CD4-positive, alpha-beta T cell treated with Interleukin-17A for 4 hours (primary cell): ENCODE measurements around the gene BPTF.
"Not testable (repeated sequence)": the region's sequence is repeated elsewhere in the genome, so short reads cannot be mapped to it uniquely, and the experiment has no call there.

Experiments
- DNase-seq: peaks from one replicate; pipeline ENCODE4 v3.0.0-alpha.2; 2020; ENCODE audit warnings: mixed read lengths

Gene BPTF, protein sequence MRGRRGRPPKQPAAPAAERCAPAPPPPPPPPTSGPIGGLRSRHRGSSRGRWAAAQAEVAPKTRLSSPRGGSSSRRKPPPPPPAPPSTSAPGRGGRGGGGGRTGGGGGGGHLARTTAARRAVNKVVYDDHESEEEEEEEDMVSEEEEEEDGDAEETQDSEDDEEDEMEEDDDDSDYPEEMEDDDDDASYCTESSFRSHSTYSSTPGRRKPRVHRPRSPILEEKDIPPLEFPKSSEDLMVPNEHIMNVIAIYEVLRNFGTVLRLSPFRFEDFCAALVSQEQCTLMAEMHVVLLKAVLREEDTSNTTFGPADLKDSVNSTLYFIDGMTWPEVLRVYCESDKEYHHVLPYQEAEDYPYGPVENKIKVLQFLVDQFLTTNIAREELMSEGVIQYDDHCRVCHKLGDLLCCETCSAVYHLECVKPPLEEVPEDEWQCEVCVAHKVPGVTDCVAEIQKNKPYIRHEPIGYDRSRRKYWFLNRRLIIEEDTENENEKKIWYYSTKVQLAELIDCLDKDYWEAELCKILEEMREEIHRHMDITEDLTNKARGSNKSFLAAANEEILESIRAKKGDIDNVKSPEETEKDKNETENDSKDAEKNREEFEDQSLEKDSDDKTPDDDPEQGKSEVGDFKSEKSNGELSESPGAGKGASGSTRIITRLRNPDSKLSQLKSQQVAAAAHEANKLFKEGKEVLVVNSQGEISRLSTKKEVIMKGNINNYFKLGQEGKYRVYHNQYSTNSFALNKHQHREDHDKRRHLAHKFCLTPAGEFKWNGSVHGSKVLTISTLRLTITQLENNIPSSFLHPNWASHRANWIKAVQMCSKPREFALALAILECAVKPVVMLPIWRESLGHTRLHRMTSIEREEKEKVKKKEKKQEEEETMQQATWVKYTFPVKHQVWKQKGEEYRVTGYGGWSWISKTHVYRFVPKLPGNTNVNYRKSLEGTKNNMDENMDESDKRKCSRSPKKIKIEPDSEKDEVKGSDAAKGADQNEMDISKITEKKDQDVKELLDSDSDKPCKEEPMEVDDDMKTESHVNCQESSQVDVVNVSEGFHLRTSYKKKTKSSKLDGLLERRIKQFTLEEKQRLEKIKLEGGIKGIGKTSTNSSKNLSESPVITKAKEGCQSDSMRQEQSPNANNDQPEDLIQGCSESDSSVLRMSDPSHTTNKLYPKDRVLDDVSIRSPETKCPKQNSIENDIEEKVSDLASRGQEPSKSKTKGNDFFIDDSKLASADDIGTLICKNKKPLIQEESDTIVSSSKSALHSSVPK (N-terminal part only)

DNA sequence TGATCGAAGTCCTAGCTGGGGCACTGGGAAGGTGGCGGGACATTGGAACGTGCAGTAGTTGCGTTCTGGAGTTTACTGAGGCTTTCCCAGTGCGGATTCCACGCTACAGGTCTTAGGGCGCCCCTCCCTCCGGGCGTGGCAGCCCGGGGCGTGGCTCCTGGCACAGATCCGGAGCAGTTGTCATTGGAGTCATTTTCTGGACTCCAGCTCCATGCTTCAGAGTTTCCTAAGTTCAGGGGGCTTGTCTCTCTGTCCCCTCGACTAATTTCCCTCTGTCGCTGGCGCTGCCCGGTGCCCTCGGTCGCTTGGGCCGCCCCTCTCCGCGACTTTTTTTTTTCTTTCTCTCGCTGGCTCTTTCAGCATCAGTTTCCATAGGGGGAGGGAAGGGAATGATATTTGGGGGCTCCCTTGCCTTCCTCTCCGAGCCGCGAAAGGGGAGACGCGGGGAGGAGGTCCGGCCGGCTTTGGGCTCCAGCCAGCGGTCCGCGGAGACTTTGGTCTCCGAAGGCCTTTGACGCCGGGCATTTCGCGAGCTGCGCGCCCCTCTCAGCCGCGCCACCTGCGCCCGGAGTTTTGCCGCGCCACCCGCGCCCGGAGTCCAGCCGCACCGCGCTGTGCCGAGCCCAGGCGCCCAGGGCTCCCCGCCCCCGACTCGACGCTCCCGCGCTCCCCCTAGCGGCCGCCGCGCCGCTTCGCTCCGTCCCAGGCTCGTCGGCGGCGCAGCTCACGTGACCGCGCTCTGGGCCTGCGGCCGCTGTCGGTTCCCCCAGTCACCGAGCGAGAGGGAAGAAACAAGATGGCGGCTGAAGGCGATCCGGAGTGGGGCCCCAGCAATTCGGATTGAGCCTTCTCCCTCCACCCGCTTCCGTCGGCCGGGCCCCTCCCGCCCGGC lies at the start of gene BPTF:
Gene BPTF, plus strand, starts transcription at position 769 of the 892 bp plus-strand sequence. CDS start 222 bp downstream, outside the sequence.
- DNase-seq, result peak; percentile 93

- peak; percentile 48 for DNase-seq
Measured at GRCh38 chr17:67779098-67779672, 46.1 kb upstream of the BPTF start.

DNA sequence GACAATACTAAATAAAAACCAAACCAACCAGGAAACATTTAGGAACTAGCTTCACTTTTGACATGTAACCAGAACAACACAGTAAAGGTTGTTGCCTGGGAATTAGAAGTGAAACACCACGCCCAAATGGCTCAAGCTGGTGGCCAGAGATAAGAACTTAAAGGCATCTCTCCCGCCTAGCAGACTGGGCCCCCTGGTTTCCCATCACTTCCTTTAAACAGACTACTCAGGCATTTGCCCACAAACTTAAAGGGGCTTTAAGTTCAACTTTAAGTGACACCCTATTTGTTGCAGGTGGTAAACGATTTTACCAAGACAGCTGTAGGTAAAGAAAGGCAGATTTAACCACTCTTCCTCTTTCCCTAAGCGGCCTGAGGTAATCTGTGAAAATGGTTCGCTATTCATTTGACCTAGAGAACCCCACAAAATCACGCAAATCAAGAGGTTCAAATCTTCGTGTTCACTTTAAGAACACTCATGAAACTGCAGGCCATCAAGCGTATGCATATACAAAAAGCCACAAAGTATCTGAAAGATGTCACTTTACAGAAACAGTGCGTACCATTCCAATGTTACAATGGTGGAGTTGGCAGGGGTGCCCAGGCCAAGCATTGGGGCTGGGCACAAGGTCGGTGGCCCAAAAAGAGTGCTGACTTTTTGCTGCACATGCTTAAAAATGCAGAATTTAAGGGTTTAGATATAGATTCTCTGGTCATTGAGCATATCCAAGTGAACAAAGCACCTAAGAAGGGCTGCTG lies 40.8 kb upstream of the BPTF start:
- no peak for DNase-seq

- no peak for DNase-seq
Measured at GRCh38 chr17:67785122-67785477, 40.2 kb upstream of the BPTF start.

DNA sequence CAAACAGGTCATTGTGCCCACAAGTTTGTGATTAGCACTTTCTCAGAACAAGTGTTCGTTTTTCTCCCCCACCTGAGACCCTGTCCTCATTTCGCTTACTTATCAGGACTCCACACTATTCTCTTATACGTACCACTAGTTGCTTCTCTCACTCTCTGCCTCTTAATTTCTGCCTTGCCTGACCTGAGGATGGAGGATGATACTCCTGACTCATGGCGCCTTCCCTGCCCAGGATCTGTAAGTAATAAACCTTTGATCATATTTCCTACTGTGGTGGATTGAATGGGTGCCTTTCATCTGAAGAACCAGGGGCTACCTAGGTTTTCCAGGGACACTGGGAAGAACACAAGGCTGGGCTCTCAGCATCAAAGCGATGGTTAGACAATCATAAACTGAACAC lies 39.8 kb upstream of the BPTF start:
- no peak for DNase-seq

- DNase-seq, result peak; percentile 63
Measured at GRCh38 chr17:67800495-67800928, 24.8 kb upstream of the BPTF start.

GRCh38 chr17:67801626-67802175 lies 23.6 kb upstream of the BPTF start:
- no peak for DNase-seq

DNA sequence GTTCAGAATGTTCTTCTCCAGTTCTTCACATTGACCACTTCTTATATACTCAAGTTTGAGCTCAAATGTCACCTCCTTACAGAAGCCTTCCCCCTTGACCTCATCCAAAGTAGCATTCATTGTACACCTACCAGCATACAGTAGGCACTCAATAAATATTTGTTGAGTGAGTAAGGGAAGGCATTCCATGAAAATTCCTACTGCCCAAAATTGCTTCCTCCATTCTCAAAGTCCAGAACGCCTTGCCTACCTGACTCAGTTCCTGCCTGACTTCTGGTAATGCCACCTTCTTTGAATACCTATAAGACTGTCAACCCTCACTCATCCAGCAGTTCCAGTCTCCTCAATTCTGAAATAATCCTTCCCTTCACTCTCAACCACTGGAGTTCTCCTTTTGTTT lies 14.8 kb upstream of the BPTF start:
- no peak for DNase-seq

GRCh38 chr17:67812380-67812779 lies 12.9 kb upstream of the BPTF start:
- not testable (repeated sequence) for DNase-seq

GRCh38 chr17:67813803-67814180 lies 11.5 kb upstream of the BPTF start:
- DNase-seq, result no peak

GRCh38 chr17:67818110-67819002 lies 6.9 kb upstream of the BPTF start:
- no peak for DNase-seq

DNA sequence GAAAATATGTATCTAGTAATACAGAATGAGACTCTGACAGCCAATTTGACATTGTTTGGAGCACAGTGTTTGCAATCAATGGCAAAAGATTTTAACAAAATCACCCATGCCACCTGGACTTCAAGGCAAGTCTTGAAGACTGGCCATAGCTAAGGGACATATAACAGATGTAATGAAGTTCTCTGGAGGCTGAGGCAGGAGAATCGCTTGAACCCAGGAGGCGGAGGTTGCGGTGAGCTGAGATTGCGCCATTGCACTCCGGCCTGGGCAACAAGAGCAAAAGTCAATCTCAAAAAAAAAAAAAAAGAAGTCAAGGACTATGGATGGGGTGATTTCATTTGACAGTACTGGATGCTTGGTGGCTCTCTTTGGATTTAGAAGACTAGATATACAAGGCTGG lies 5.6 kb upstream of the BPTF start:
- no peak for DNase-seq

DNA sequence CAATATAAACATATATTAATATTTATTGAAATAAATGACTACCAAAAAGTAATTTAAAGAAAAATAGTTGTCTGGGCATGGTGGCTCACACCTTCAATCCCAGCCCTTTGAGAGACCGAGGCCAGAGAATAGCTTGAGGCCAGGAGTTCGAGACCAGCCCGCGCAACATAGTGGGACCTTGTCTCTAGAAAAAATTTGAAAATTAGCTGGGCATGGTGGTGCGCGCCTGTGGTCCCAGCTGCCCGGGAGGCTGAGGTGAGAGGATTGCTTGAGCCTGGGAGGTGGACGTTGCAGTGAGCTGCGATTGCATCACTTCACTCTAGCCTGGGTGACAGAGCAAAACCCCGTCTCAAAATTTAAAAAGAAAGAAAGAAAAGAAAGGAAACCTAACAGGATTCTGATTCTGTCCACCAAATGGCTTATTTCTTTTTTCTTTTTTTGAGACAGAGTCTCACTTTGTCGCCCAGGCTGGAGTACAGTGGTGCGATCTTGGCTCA lies 3.4 kb upstream of the BPTF start:
- no peak for DNase-seq

DNA sequence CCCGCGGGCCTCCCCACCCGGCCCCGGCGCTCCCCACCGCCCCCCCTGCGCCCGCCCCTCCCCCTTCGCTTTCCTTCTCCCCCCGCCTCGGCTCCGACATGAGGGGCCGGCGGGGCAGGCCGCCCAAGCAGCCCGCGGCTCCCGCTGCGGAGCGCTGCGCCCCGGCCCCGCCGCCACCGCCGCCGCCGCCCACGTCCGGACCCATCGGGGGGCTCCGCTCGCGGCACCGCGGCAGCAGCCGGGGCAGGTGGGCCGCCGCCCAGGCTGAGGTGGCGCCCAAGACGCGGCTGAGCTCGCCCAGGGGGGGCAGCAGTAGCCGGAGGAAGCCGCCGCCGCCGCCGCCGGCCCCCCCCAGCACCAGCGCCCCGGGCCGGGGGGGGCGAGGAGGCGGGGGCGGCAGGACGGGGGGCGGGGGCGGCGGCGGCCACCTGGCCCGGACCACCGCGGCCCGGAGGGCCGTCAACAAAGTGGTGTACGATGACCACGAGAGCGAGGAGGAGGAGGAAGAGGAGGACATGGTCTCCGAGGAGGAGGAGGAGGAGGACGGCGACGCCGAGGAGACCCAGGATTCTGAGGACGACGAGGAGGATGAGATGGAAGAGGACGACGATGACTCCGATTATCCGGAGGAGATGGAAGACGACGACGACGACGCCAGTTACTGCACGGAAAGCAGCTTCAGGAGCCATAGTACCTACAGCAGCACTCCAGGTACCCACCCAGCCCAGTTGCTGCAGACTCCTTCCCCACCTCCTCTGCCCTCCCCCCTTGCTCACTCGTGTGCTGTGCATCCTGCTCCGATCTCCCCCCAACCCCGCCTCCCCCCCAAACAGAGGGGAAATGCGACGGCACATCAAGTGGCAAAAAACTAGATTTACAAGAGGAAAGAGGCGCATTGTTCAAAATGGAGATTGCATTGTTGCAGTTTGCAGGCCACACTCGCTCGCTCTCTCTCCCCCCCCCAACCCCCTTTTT lies 611 bp downstream of the BPTF start:
- peak; percentile 62 for DNase-seq

GRCh38 chr17:67829331-67829730 lies 4.0 kb downstream of the BPTF start:
- peak; percentile 71 for DNase-seq

DNA sequence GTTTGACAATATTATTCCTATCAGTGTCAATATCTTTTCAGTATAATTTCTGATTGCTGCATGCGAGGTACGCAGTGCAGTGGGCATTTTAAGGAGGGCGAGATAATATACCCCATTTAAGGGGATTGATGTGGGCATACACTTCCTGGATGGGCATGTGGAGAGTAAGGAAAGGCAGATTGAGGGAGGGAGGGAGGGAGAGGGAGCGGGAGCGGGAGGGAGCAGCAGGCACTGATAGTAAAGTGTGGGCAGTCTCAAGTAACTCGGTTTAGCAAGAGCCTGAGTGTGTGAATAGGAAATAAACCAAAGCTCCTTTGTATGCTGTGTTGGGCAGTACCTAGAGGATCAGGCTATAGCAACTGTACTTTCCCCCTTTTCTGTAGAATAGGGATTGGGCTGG lies 5.1 kb downstream of the BPTF start:
- DNase-seq, result no peak

- DNase-seq, result no peak
Measured at GRCh38 chr17:67831268-67831667, 6.0 kb downstream of the BPTF start.

- DNase-seq, result no peak
Measured at GRCh38 chr17:67833134-67833533, 7.8 kb downstream of the BPTF start.
